GM18519 (cell line): ENCODE data around the gene BMP6.
"Not testable (repeated sequence)": the region's sequence is repeated elsewhere in the genome, so short reads cannot be mapped to it uniquely, and the experiment has no call there.

Experiments
- ATAC-seq: cut with Tn5 transposase; IDR thresholded peaks from one replicate; pipeline ENCODE4 v1.9.1; 2021; ENCODE audit warnings: mild to moderate bottlenecking, moderate library complexity; ENCODE audit not compliant: unreplicated experiment, low FRiP score

BMP6 gene

DNA sequence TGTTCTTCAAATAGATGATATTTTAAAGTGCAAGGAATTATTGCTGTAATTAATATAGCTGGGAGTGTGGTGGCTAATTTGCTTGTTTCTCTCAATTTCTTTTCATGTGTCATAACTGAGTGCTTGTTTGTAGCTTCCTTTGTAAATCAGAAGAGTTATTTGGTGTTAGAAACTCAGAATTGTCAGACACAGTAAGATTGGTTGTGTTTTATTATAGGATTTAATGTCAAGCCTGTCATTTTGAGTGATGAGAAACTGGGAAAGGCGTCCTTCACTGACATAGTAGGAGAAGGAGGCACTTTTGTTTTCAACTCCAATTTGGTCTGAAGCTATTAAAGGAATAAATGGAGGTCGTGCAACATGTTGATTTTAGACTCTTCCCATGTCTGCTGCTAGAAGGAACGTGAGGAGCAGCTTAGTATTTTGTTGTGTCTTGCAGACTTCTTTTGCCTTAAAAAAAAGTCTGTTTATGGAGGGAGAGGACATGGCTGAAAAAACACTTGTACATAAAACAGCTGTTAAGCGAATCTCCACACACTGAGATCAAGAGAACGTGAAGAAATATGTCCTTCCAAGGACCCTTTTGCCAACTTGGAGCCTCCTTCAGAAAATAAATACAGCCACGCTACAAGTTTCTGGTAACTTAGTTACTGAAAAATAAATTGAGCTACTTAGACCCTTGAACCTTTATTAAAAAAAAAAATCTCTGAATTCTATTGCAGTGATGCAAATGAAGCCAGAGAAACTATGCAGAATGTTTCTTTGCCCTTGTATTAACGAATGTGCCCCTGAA lies 59.5 kb downstream of the BMP6 start:
- no peak for ATAC-seq

DNA sequence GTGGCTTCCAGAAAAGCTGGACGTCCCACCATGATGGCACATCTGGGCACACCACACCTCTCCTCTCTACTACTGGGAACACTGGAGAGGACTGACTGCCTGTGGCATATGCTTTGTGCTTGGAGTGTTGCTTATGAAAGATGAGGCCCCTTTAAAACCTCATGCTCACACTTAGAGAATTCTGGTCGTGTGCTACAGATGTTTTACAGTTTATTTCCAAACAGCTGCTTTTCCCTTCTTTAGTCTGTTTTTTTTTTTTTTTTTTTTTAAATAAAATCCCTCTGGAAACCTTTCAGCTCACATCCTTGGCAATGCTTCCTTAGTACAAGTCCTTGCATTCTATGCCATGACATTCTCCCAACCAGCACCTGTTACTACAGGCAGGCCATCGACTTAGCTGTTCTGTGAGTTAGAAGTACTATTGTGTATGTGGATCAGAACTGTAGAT lies 60.3 kb downstream of the BMP6 start:
- ATAC-seq, result no peak

DNA sequence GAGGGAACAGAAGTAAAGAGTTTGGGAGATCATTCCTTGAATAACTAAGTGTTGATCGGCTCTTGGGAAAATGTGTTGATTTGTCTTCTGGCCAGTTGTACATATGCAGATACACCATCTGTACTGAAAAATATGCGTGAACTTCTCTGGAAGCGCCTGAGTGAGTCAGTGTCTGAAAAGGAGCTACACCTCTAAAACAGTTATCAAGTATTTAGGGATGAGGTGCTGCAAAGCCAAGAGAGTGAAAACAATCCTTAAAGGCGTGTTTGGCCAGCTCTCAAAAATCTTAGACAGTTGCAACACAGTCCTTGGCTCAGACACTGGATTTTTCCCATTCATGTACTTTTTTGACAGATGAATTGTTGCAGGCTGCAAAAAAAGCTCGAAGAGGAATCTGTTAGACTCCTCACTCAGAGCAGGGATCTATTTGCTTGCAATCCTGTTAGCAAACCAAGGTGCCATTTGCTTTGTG lies 61.3 kb downstream of the BMP6 start:
- no peak for ATAC-seq

DNA sequence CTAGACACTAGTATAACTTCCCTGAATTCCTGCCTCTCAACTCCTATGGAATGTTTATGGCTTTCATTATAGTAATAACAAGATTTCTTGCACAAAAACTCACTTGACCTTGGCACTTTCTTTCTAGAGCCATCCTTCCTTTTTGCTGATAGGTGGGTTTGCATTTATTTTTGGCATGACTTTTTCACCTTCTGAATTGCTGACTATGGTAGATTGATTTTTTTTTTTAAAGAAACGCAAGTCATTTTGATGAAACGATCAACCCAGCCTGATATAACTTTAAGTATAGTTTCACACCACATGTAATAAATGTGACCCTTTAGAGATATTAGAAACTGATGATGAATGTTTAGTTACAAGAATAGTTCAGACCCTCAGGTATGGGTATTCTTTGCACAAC lies 61.8 kb downstream of the BMP6 start:
- ATAC-seq, result no peak

DNA sequence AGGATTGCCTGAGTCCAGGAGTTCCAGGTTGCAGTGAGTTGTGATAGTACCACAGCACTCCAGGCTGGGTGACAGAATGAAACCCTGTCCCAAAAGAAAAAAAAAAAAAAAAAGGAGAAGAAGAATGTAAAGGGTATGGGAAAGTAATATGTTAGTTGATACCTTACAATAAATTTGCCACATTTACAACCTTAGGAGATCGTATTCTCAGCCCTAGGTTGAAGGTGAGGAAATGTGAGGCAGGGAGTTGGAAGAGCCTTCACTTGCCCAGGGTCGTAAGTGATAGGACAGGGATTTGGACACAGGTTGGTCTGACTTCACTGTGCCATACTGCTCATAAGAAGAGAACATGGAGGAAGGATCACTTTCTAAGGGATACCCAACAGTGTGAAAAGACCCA lies 68.6 kb downstream of the BMP6 start:
- no peak for ATAC-seq

DNA sequence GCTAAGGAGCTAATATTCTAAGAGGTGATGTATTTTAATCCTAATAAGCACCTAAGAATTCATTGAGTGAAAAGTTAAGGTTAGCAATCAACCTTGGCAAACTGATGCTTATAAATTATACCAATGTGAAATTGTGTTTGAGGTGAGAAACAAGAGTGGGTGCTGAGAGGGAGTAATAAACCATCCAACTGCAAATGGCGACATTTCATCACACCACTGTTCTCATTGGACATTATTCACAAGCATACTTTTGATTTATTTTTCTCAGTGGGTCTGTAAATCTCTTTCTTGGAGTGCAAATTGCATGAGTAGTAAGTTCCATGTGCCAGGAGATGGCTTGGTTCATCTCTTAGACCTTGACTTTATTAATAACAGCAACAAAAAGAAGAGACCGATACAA lies 71.5 kb downstream of the BMP6 start:
- no peak for ATAC-seq

DNA sequence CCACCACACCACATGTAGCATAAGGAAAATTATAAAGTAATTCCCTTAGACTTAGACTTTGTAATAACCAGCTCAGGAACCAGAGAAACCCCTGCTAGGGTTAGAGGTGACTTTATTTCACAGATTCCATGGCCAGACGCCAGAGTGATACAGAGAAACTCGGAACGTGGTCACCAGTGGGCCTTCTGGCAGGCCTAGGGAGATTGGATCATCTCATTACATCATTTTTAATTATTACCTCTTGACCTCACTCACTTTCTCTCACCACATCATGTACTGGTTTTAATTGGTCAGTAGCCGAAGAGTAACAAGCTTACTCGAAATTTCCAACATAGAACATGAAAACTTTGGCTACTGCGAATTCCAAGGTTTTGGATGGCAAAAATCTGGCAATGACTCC lies 72.9 kb downstream of the BMP6 start:
- no peak for ATAC-seq

DNA sequence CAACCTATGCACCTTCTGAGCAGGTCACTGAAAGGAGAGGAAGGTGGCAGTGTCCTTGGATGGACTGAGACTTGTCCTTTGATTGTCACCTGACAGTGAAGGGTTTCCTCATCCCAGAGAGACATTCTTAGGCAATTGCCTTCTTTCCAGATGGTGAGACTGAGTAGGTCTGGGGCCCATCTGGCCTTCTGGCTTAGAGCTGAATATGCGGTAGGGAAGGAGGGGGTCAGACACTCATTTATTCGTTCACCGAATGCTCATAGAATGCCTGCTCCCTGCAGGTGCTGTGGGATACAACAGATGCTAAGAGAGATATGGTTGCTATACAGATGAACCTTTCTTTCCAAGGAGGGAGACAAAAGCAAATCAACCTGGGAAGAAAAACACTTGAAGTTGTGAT lies 76.8 kb downstream of the BMP6 start:
- no peak for ATAC-seq

DNA sequence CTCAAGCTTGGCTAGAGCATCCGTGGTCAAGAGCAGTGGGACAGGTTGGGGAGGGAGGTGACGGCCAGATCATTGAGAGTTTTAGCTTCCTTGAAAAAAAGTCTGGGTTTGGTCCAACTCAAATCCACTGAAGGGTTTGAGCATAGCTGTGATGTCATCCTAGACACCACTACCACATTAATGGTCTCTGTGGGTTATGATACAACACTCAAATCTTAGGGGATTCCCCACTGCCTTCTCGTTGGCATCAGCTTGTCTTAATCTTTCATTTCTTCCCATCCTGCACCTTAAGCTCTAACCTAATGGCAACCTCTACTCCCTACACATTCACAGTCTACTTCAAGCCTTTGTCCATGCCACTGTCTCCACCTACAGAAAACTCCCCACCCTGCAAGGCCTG lies 77.3 kb downstream of the BMP6 start:
- no peak for ATAC-seq

DNA sequence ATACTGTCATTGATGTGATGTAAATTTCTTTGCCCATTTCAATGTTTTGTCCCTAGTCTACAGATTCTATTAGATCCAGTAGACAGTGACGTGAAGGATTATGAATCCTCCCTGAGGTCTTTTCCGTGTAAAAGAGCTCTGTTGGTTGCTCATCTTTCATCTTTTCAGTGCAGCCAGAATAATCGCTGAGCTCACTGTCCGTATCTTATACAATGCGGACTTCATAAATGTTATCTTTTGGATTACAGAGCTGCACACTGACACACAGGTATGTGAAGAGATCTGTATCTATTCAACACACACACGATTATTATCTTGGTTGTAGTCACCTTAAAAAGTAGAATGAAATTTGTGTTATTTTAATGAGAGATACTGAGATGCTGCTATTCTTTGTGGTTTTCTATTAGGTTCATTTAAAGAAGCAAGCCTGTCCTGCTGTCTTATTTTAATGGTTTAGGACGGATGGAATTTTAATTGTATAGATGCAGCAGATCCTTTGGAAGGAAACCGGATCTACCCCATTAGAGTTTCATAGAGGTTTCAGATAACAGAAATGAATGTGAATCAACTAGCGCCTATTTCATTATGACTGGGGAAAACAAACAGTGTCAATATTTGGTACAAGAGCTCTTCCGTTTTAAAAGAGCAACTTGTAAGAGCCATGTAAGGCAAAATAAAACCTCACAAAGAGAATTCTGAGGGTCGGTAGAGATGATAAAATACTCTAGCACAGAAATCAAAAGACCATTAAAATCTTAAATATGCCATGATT lies 79.4 kb downstream of the BMP6 start:
- ATAC-seq, result no peak

DNA sequence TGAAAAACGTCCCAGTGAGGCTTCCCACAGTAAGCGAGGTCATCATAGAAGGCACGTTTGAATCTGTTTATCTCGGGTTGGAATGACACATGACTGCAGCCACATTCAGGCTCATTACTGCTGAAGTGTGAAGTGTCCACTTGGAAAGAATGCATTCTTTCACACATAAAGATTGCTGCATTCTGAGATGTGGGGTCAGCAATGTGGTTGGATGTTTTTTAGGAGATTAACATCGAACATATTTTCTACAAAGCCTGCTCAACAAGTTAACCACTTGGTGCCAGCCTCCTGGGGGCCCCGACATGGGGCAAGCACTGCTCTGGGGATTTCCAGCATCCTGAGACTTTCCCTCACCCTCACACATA lies 79.9 kb downstream of the BMP6 start:
- ATAC-seq, result no peak

DNA sequence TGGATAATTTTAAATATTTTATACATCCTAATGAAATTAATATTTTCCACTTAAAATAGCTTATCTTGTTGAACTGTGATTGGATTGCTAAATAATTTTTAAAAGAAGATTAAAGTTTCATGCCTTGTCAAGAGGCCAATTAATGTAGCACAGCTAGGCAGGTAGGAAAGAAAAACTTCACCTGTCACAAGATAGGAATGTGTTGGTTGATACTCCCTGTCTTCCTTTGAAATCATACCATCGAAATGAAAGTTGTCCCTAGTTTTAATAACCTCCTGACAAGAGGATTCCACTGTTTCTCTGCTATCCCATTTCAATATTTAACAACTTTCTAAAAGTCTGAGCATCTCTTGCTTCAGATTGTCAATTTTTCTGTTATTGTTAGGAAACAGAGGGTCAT lies 80.8 kb downstream of the BMP6 start:
- ATAC-seq, result no peak

DNA sequence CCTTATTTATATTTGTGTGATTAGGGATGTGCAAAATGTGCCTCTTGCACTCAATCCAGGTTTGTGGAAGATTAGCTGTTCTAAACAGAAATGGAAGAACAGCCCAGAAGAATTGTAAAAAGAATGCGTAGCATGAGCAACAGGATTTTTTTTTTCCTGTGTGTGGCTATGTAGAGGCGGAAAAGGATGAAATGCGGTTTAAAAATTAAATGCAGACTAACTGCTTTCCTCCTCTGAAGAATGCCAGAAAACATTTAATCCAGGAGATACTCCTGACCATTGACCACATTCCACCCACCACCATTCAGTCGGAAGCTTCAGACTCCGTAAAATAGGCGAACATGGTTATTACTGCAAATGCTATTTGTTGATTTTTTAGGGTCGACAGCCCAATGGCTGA lies 83.4 kb downstream of the BMP6 start:
- ATAC-seq, result no peak

DNA sequence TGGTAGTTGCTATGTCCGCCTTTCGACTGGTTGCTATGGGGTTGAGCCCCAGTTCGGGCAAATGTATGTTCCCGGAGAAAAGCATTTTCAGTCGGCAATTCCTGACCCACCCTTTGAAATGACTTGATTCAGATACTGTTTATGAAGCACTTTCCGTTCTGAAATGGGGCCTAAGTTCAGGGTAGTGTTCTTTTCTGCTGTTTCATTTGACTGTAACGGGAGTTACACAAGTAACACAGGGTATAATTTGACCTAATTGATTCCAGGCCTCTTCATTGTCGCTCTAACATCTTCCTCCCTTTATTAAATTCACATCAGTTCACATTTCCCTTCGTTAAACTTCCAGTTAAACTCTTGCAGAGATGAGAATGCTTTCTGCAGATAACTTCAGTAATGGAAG lies 85.5 kb downstream of the BMP6 start:
- no peak for ATAC-seq

DNA sequence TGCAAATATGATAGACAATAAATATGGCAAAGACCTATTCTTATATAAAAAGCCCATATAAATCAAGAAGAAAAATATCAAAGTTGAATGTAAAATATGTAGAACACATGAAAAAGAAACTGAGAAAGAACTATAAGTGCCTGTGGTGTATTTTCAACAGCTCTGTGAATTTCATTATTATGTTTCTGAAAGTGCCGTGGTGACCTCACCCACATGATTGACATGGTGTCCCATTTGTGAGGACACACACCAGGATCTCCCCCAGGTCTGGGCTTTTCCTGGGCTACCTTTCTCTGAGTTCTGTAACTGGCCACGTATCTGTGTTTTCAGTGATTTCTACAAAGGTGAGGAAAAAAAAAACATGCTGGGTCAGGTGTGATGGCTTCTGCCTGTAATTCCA lies 86.7 kb downstream of the BMP6 start:
- ATAC-seq, result no peak

DNA sequence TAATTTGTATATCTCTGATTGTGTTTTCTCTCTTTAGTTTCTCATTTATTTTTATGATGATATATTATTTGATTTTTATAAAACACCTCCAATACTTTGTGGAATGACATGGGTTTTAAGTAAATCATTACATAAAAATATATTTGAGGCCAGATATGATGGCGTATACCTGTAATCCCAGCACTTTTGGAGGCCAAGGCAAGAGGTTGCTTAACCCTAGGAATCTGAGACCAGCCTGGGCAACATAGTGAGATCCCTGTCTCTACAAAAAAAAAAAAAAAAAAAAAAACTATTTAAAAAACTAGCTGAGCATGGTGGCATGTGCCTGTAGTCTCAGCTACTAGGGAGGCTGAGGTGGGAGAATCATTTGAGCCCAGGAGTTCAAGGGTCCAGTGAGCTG lies 87.3 kb downstream of the BMP6 start:
- ATAC-seq, result no peak

DNA sequence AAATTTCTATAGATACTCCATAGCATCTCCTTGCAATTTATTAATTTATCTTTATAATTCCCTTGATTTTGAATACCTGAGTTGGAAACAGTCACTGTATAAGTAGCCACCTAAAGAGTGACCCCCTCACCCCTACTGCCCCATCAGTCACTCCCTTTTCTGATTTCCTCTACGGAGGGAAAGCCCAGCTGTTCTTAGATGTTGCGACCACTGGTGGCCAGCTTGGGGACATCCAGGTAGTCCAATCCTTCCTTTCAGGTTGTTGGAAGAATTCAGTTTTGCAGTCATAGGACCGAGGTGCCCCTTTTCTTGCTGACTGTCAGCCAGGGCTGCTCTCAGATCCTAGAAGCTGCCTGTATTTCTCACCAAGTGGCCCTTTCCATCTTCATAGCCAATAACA lies 87.8 kb downstream of the BMP6 start:
- ATAC-seq, result no peak

DNA sequence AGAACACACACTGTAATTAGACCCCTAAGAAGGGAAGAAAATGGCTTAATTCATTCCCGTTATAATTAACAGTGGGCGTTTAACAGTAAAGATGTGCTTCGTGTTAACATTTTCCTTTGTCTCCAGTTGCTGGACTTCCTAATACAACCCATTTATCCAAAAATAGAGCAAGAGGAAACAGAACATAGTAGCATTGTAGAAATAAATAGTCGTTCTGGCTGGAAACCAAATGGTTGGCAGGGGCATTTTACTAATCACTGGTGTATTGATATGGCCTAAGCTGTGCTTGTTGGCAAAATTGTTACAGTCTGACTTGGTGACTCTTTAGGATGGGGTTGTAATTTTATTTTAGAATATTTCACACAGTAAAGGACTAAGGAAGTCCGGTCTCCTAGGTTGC lies 89.8 kb downstream of the BMP6 start:
- ATAC-seq, result no peak

DNA sequence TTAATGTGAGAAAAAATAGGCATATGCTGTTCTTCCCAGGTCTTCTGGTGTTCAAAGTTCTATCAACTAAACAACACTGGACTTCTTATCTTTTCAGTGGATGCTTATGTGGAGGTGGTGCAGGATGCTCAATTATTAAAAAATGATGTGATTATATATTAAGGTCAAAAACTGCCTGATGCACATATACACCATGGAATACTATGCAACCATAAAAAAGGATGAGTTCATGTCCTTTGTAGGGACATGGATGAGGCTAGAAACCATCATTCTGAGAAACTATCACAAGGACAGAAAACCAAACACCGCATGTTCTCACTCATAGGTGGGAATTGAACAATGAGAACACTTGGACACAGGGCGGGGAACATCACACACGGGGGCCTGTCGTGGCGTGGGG lies 91.3 kb downstream of the BMP6 start:
- ATAC-seq, result not testable (repeated sequence)

DNA sequence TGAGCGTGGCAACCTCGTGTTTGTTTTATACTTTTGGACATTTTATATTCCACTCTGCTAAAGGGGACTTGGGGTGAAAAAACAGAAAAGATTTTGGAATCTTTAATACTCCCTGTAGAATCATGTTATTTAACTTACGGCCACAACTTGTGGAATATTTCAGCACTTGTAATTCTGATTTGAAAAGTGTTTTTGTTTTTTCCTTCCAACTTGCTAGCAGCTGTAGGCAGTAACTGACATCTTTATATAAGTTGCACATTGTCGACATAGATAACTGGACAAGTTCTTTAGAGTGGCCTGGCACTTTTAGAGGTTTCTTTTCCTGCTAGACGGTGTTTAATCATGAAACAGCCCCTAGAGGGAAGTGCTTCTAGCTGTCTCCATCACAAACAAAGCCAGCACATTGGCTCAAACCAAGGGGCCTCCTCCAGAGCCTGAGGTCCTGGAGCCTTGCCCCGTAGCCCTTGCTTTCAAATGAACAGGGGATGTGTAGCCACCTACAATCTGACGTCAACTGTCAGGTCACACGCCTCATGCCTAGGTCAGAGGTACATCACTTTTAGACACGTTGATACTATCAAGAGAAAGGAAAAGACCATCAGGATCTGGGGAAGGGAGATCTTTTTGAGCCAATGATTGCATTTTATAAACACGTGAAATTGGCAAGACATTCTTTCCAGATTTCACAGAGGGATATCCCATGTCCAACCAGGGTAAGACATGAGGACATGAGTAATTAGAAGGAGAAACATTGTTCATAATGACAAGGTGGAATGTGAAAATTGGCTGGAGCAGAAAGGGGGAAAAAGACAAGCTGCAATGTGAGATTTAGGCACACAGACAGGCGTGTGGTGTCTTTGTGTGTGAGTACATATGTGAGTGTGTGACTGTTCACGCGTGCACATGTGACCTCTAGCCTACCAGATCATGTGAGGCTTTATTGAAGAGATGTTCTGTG lies 92.6 kb downstream of the BMP6 start:
- ATAC-seq, result no peak
